Liver (tissue), 9 donors: ENCODE measurements around the gene TBC1D4. TPM values are rescaled to one million over a fixed set of nuclear protein-coding genes. Genes with fewer than 3 reads are reported as not detected.

ENCODE experiments used
- DNase-seq: peaks from one replicate; pipeline ENCODE4 v3.0.0-alpha.2; 2017; ENCODE audit warnings: low spot score
- H3K27ac ChIP-seq, 2 donors: one replicate each; pipeline ENCODE4 v1.7.0; 2013; ENCODE audit warnings: inconsistent platforms in 2 of 2, low read length in 2 of 2, control low read depth in 1 of 2, low read depth in 1 of 2, mild to moderate bottlenecking in 1 of 2
- H3K27me3 ChIP-seq, 4 donors: one replicate each; pipeline versions ENCODE4 v1.6.1 to v1.7.0; 2013; ENCODE audit warnings: low read length in 3 of 4, inconsistent platforms in 1 of 4, mild to moderate bottlenecking in 1 of 4, moderate library complexity in 1 of 4; ENCODE audit not compliant: control insufficient read depth in 4 of 4, insufficient read depth in 4 of 4
- H3K36me3 ChIP-seq, 4 donors: one replicate each; pipeline versions ENCODE4 v1.6.1 to v1.7.0; 2013; ENCODE audit warnings: low read length in 3 of 4, mild to moderate bottlenecking in 3 of 4, low read depth in 1 of 4, moderate library complexity in 1 of 4; ENCODE audit not compliant: control insufficient read depth in 4 of 4, insufficient read depth in 3 of 4
- H3K4me1 ChIP-seq, 4 donors: one replicate each; pipeline versions ENCODE4 v1.6.1 to v1.7.0; 2013; ENCODE audit warnings: low read length in 3 of 4, mild to moderate bottlenecking in 3 of 4, moderate library complexity in 1 of 4; ENCODE audit not compliant: control insufficient read depth in 4 of 4, insufficient read depth in 4 of 4
- H3K4me3 ChIP-seq, 3 donors: one replicate each; pipeline versions ENCODE4 v1.6.1 to v1.7.0; 2013; ENCODE audit warnings: low read length in 3 of 3, control low read depth in 1 of 3, low read depth in 1 of 3, mild to moderate bottlenecking in 1 of 3
- H3K9ac ChIP-seq, 2 donors: one replicate each; pipeline ENCODE4 v1.7.0; 2013; ENCODE audit warnings: low read length in 2 of 2, mild to moderate bottlenecking in 2 of 2, moderate library complexity in 2 of 2, control low read depth in 1 of 2, low read depth in 1 of 2
- H3K9me3 ChIP-seq, 4 donors: one replicate each; pipeline versions ENCODE4 v1.6.1 to v1.7.0; 2013; ENCODE audit warnings: low read length in 3 of 4; ENCODE audit not compliant: control insufficient read depth in 4 of 4
- EGR1 ChIP-seq, 2 donors: IDR thresholded peaks; 2 replicates each; pipeline ENCODE4 v1.6.1; 2016 to 2018; ENCODE audit warnings: antibody characterized with exemption in 2 of 2, low read depth in 2 of 2
- FOXA1 ChIP-seq: IDR thresholded peaks from 2 replicates; pipeline ENCODE4 v1.6.1; 2016; ENCODE audit warnings: antibody characterized with exemption
- FOXA2 ChIP-seq: IDR thresholded peaks from 2 replicates; pipeline ENCODE4 v1.6.1; 2016; ENCODE audit warnings: antibody characterized with exemption
- GABPA ChIP-seq, 2 donors: IDR thresholded peaks in 1 of 2; conservative IDR thresholded peaks in 1 of 2; 2 replicates each; pipeline ENCODE4 v1.6.1; 2016; ENCODE audit warnings: antibody characterized with exemption in 2 of 2, mild to moderate bottlenecking in 1 of 2, moderate library complexity in 1 of 2
- HNF4A ChIP-seq, 2 donors: conservative IDR thresholded peaks; 2 replicates each; pipeline ENCODE4 v1.6.1; 2016; ENCODE audit warnings: antibody characterized with exemption in 2 of 2, mild to moderate bottlenecking in 2 of 2
- HNF4G ChIP-seq: IDR thresholded peaks from 2 replicates; pipeline ENCODE4 v1.6.1; 2016; ENCODE audit warnings: antibody characterized with exemption
- JUND ChIP-seq, 2 donors: IDR thresholded peaks; 2 replicates each; pipeline ENCODE4 v1.6.1; 2016; ENCODE audit warnings: antibody characterized with exemption in 2 of 2
- NR2F2 ChIP-seq: IDR thresholded peaks from 2 replicates; pipeline ENCODE4 v1.6.1; 2016; ENCODE audit warnings: antibody characterized with exemption
- RAD21 ChIP-seq, 2 donors: IDR thresholded peaks; 2 replicates each; pipeline ENCODE4 v1.6.1; 2016; ENCODE audit warnings: antibody characterized with exemption in 2 of 2, mild to moderate bottlenecking in 2 of 2
- RXRA ChIP-seq, 2 donors: IDR thresholded peaks; 2 replicates each; pipeline ENCODE4 v1.6.1; 2017 to 2018; ENCODE audit warnings: antibody characterized with exemption in 2 of 2, mild to moderate bottlenecking in 1 of 2
- SP1 ChIP-seq: IDR thresholded peaks from 2 replicates; pipeline ENCODE4 v1.6.1; 2018; ENCODE audit warnings: antibody characterized with exemption, mild to moderate bottlenecking
- TAF1 ChIP-seq: conservative IDR thresholded peaks from 2 replicates; pipeline ENCODE4 v1.6.1; 2016; ENCODE audit warnings: antibody characterized with exemption, mild to moderate bottlenecking
- YY1 ChIP-seq: IDR thresholded peaks from 2 replicates; pipeline ENCODE4 v1.6.1; 2016; ENCODE audit warnings: antibody characterized with exemption, mild to moderate bottlenecking
- ZBTB33 ChIP-seq: IDR thresholded peaks from 2 replicates; pipeline ENCODE4 v1.6.1; 2016; ENCODE audit warnings: antibody characterized with exemption
- WGBS: extraction: QIAGEN DNeasy Blood & Tissue Kit; methylation state at CpG from one replicate; pipeline ENCODE4 v1.1.7; 2013; 5-methylcytosine and 5-hydroxymethylcytosine counted together
- polyA plus RNA-seq, 2 donors: library from polyadenylated mRNA; stranded (reverse) in 1 of 2; unstranded in 1 of 2; fragments of 200-250 nt in 1 of 2; fragments of >200 nt in 1 of 2; fragmentation: Nextera tagmentation in 1 of 2; extraction: Ambion mirVana in 1 of 2; gene quantifications; one replicate each; pipeline versions ENCODE4 v1.2.1 to v1.2.3, GENCODE V29; 2013 to 2015
- total RNA-seq, 2 donors: library from RNA; depleted of rRNA; stranded (reverse); fragments of >200 nt; gene quantifications; one replicate each; pipeline ENCODE4 v1.2.3, GENCODE V29; 2014
- TF ChIP-seq, protein P1 (sequence below): IDR thresholded peaks from 2 replicates; pipeline ENCODE4 v1.6.1; 2016; ENCODE audit warnings: antibody characterized with exemption, mild to moderate bottlenecking
- TF ChIP-seq, protein P2 (sequence below): fragments of 150-350 bp; IDR thresholded peaks from 2 replicates; pipeline ENCODE4 v1.5.1; 2017; ENCODE audit warnings: improper control_type of control experiment, low read depth, low read length; ENCODE audit not compliant: missing input control
- TF ChIP-seq, protein P3 (sequence below): IDR thresholded peaks from 2 replicates; pipeline ENCODE4 v1.6.1; 2016; ENCODE audit warnings: antibody characterized with exemption
- donor health status: healthy.
- donor health status: healthy.
- donor health status: healthy.
- donor health status: healthy.
- donor health status: healthy.

Gene TBC1D4
- total and polyA plus RNA-seq, 4 donors = 2.3 to 11.1 (median 6.5) TPM

- H3K27me3 ChIP-seq = no peaks in the 10 kb centered on the region
- 92% methylated on average over 8 of the region's 8 CpGs for WGBS
- H3K9me3 ChIP-seq = no peaks in the 10 kb centered on the region
- H3K27ac ChIP-seq = no peak overlapping the region
- no peak overlapping the region for H3K9ac ChIP-seq
- no peak for TF ChIP-seq FOXA1
- TF ChIP-seq YY1 = no peak
- TF ChIP-seq, protein P1, sequence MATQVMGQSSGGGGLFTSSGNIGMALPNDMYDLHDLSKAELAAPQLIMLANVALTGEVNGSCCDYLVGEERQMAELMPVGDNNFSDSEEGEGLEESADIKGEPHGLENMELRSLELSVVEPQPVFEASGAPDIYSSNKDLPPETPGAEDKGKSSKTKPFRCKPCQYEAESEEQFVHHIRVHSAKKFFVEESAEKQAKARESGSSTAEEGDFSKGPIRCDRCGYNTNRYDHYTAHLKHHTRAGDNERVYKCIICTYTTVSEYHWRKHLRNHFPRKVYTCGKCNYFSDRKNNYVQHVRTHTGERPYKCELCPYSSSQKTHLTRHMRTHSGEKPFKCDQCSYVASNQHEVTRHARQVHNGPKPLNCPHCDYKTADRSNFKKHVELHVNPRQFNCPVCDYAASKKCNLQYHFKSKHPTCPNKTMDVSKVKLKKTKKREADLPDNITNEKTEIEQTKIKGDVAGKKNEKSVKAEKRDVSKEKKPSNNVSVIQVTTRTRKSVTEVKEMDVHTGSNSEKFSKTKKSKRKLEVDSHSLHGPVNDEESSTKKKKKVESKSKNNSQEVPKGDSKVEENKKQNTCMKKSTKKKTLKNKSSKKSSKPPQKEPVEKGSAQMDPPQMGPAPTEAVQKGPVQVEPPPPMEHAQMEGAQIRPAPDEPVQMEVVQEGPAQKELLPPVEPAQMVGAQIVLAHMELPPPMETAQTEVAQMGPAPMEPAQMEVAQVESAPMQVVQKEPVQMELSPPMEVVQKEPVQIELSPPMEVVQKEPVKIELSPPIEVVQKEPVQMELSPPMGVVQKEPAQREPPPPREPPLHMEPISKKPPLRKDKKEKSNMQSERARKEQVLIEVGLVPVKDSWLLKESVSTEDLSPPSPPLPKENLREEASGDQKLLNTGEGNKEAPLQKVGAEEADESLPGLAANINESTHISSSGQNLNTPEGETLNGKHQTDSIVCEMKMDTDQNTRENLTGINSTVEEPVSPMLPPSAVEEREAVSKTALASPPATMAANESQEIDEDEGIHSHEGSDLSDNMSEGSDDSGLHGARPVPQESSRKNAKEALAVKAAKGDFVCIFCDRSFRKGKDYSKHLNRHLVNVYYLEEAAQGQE = no peak
- TF ChIP-seq HNF4G = no peak
- TF ChIP-seq RAD21 (IDR thresholded peaks at IDR 0.05) = no peak
- TF ChIP-seq, protein P2, sequence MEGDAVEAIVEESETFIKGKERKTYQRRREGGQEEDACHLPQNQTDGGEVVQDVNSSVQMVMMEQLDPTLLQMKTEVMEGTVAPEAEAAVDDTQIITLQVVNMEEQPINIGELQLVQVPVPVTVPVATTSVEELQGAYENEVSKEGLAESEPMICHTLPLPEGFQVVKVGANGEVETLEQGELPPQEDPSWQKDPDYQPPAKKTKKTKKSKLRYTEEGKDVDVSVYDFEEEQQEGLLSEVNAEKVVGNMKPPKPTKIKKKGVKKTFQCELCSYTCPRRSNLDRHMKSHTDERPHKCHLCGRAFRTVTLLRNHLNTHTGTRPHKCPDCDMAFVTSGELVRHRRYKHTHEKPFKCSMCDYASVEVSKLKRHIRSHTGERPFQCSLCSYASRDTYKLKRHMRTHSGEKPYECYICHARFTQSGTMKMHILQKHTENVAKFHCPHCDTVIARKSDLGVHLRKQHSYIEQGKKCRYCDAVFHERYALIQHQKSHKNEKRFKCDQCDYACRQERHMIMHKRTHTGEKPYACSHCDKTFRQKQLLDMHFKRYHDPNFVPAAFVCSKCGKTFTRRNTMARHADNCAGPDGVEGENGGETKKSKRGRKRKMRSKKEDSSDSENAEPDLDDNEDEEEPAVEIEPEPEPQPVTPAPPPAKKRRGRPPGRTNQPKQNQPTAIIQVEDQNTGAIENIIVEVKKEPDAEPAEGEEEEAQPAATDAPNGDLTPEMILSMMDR = no peak
- TF ChIP-seq, protein P3, sequence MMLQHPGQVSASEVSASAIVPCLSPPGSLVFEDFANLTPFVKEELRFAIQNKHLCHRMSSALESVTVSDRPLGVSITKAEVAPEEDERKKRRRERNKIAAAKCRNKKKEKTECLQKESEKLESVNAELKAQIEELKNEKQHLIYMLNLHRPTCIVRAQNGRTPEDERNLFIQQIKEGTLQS = no peak
- no peak for TF ChIP-seq FOXA2
- peaks cover 1 to 13% (median 6%) of the 10 kb centered on the region in 4 donors for H3K36me3 ChIP-seq
- no peak for DNase-seq
- H3K4me1 ChIP-seq = no peaks in the 10 kb centered on the region
- H3K4me3 ChIP-seq = no peak overlapping the region
Measured at GRCh38 chr13:75309981-75310580, 171.9 kb downstream of the TBC1D4 start.

- H3K4me1 ChIP-seq = peaks cover 0 to 3% (median 0%) of the 10 kb centered on the region in 4 donors
- no peak for DNase-seq
- H3K27ac ChIP-seq = no peak overlapping the region
- H3K9me3 ChIP-seq = no peaks in the 10 kb centered on the region
- 86% methylated on average over 2 of the region's 2 CpGs for WGBS
- H3K27me3 ChIP-seq = no peaks in the 10 kb centered on the region
- no peak overlapping the region for H3K4me3 ChIP-seq
- H3K36me3 ChIP-seq = peaks cover 0 to 16% (median 6%) of the 10 kb centered on the region in 4 donors
- TF ChIP-seq FOXA2 = no peak
- no peak for TF ChIP-seq GABPA (IDR thresholded peaks at IDR 0.05 in 1 of 2, conservative IDR thresholded peaks at IDR 0.05 in 1 of 2)
- TF ChIP-seq RAD21 (IDR thresholded peaks at IDR 0.05) = no peak
- no peak for TF ChIP-seq TAF1
- TF ChIP-seq, protein P1 = no peak
- no peak for TF ChIP-seq SP1
- no peak for TF ChIP-seq FOXA1
- no peak for TF ChIP-seq JUND (IDR thresholded peaks at IDR 0.05)
- no peak for TF ChIP-seq YY1
- no peak for TF ChIP-seq EGR1 (IDR thresholded peaks at IDR 0.05; ENCODE audit: low read depth in 2 of 2)
- TF ChIP-seq NR2F2 = no peak
- no peak for TF ChIP-seq RXRA (IDR thresholded peaks at IDR 0.05)
- TF ChIP-seq ZBTB33 = no peak
- TF ChIP-seq, protein P2 = no peak
- TF ChIP-seq HNF4A (conservative IDR thresholded peaks at IDR 0.05) = no peak
- H3K9ac ChIP-seq = no peak overlapping the region
Measured at GRCh38 chr13:75308222-75308621, 173.7 kb downstream of the TBC1D4 start.
